Stimulated activated CD4-positive, alpha-beta T cell treated with anti-CD3 and anti-CD28 coated beads, Interleukin-4, amount 100 ng/mL, for 24 hours (primary cell): ENCODE data around the gene DCAF11.

Source experiments
- DNase-seq: peaks from one replicate; pipeline ENCODE4 v3.0.0-alpha.2; 2020

DCAF11 gene

GRCh38 chr14:24114532-24115421, at the start of gene DCAF11, which contains the start of gene NRL:
Gene DCAF11 (plus strand): TSS chr14:24114777. CDS start chr14:24115595, 818 bp downstream.
Gene NRL (minus strand): TSS chr14:24114949. CDS start chr14:24082848, 32,101 bp downstream.
- DNase-seq, result peak; percentile 98

- no peak for DNase-seq
Observed at GRCh38 chr14:24064856-24065255, 49.7 kb upstream of the DCAF11 start.

- no peak for DNase-seq
Observed at GRCh38 chr14:24065408-24065807, 49.2 kb upstream of the DCAF11 start.

GRCh38 chr14:24066496-24067132, 48.0 kb upstream of the DCAF11 start:
- no peak for DNase-seq

GRCh38 chr14:24067133-24068082, 47.2 kb upstream of the DCAF11 start:
- DNase-seq, result no peak

- no peak for DNase-seq
Observed at GRCh38 chr14:24068711-24069410, 45.7 kb upstream of the DCAF11 start.

GRCh38 chr14:24069411-24069735, 45.2 kb upstream of the DCAF11 start:
- DNase-seq, result no peak

- no peak for DNase-seq
Observed at GRCh38 chr14:24070285-24071143, 44.1 kb upstream of the DCAF11 start.

GRCh38 chr14:24071144-24071697, 43.4 kb upstream of the DCAF11 start, which contains the start of gene CPNE6:
Gene CPNE6 (plus strand): TSS chr14:24071562. CDS start chr14:24072937, 1,375 bp downstream.
- peak; percentile 64 for DNase-seq

GRCh38 chr14:24071836-24072430, 42.6 kb upstream of the DCAF11 start:
- no peak for DNase-seq

- no peak for DNase-seq
Observed at GRCh38 chr14:24072436-24072835, 42.1 kb upstream of the DCAF11 start.

GRCh38 chr14:24072881-24073877, 41.4 kb upstream of the DCAF11 start:
- no peak for DNase-seq

- DNase-seq, result no peak
Observed at GRCh38 chr14:24074625-24075484, 39.7 kb upstream of the DCAF11 start.

GRCh38 chr14:24075485-24076301, 38.9 kb upstream of the DCAF11 start:
- no peak for DNase-seq

GRCh38 chr14:24076302-24076601, 38.3 kb upstream of the DCAF11 start:
- no peak for DNase-seq

GRCh38 chr14:24077086-24077485, 37.5 kb upstream of the DCAF11 start:
- no peak for DNase-seq

GRCh38 chr14:24078146-24078545, 36.4 kb upstream of the DCAF11 start:
- no peak for DNase-seq
